Activated naive CD4-positive, alpha-beta T cell treated with anti-CD3 and anti-CD28 coated beads, Interleukin-2, amount 50 U/mL, for 72 hours (primary cell): ENCODE results near the gene STX16. TPM values are rescaled to one million over a fixed set of nuclear protein-coding genes. Genes with fewer than 3 reads are reported as not detected.
"Not testable (repeated sequence)": the region's sequence is repeated elsewhere in the genome, so short reads cannot be mapped to it uniquely, and the experiment has no call there.

Experiments used
- ATAC-seq, 2 donors: fragments of 150-1000 bp; cut with Tn5 transposase; 2 replicates each; pipeline ENCODE4 v1.10.0; 2021; ENCODE audit warnings: mild to moderate bottlenecking in 2 of 2, moderate library complexity in 2 of 2
- DNase-seq, 2 donors: peaks; one replicate each; pipeline ENCODE4 v3.0.0; 2021 to 2022; ENCODE audit warnings: low spot score in 2 of 2
- H3K27ac Mint-ChIP-seq, 2 donors: one replicate each; pipeline ENCODE4 v1.8.0; 2022; ENCODE audit warnings: mild to moderate bottlenecking in 2 of 2, mixed read lengths in 2 of 2
- H3K36me3 Mint-ChIP-seq, 2 donors: one replicate each; pipeline ENCODE4 v1.8.0; 2022; ENCODE audit warnings: mixed read lengths in 2 of 2
- H3K9me3 Mint-ChIP-seq, 2 donors: one replicate each; pipeline ENCODE4 v1.8.0; 2022; ENCODE audit warnings: mixed read lengths in 2 of 2
- total RNA-seq, 2 donors: library from RNA; stranded (reverse); gene quantifications; one replicate each; pipeline ENCODE4 v1.2.3, GENCODE V29; 2022

The STX16 gene
- total RNA-seq, 2 donors from 2014 or later, result 130 to 135 TPM

- not testable (repeated sequence) for H3K9me3 Mint-ChIP-seq, ATAC-seq, H3K27ac Mint-ChIP-seq, H3K36me3 Mint-ChIP-seq, DNase-seq
Observed at GRCh38 chr20:58642896-58643295, 8.2 kb upstream of the STX16 start.

DNA sequence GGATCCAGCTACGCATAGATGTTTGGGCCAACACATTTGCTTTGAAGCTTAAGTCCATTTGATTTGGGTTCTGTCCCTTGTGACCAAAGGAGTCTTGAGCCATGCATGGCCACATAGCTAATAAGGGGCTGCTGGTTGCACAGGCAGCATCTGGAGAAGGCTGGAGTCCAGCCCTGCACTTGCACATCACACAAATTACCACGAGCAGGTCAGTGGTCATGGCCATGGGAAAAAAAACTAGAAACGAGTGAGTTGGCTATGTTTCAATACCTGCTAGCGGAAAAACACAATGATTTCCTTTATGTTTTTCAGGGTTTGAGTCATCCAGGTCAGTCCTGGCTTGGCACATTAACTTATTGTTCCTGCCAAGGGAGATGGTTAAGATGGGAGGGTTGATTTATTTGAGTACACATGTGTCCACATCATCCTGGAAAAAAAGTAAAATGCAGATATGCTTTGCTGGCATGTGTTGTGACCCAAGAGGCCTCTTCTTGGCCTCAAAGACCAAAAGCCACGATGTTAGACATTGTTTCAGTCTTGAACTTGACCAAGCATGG is 5.6 kb upstream of the STX16 start:
- Mint-ChIP-seq H3K27ac (peak overlapping the region in 1 of 2 donors; percentile 8), H3K36me3 (no peaks in the 10 kb centered on the region), H3K9me3 (no peaks in the 10 kb centered on the region)
- ATAC-seq (peak in 1 of 2 donors; percentile 36), DNase-seq (peak in 1 of 2 donors; percentile 14)

DNA sequence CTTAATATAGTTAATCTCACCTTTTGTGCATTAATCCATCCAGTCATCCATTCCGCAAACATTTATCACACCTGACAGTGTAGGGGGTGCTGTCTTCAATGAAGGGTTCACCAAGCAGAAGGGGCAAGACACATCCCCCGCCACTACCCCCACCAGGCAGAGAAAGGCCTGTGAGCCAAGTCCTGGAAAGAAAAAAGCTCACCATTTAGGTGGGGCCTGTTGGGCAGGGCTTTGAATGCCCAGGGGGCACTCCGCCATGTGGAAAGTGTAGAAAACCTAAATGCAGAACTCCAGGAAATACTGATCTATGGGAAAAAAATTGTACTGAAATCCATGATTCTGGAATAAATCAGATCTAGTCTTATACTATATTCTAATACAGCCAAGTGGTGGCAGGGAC is 4.8 kb upstream of the STX16 start:
- DNase-seq (peak in 1 of 2 donors; percentile 20), ATAC-seq (no peak)
- Mint-ChIP-seq H3K9me3 (no peaks in the 10 kb centered on the region), H3K36me3 (peaks cover 5 to 7% of the 10 kb centered on the region in 2 donors), H3K27ac (no peak overlapping the region)

GRCh38 chr20:58646703-58647102 is 4.4 kb upstream of the STX16 start:
- H3K36me3 Mint-ChIP-seq, result peaks cover 10 to 12% of the 10 kb centered on the region in 2 donors
- ATAC-seq (no peak), DNase-seq (no peak)
- H3K9me3 Mint-ChIP-seq, result no peaks in the 10 kb centered on the region
- no peak overlapping the region for H3K27ac Mint-ChIP-seq

GRCh38 chr20:58647162-58647795 is 3.8 kb upstream of the STX16 start:
- ATAC-seq (no peak), DNase-seq (peak in 1 of 2 donors; percentile 18)
- Mint-ChIP-seq H3K36me3 (peaks cover 14 to 15% of the 10 kb centered on the region in 2 donors), H3K9me3 (no peaks in the 10 kb centered on the region), H3K27ac (no peak overlapping the region)

GRCh38 chr20:58647796-58648501 is 3.1 kb upstream of the STX16 start:
- ATAC-seq (no peak), DNase-seq (no peak)
- no peaks in the 10 kb centered on the region for H3K9me3 Mint-ChIP-seq
- no peak overlapping the region for H3K27ac Mint-ChIP-seq
- H3K36me3 Mint-ChIP-seq, result peaks cover 20 to 21% of the 10 kb centered on the region in 2 donors

- peak overlapping the region in 1 of 2 donors; percentile 75 for H3K27ac Mint-ChIP-seq
- not testable (repeated sequence) for DNase-seq
- H3K36me3 Mint-ChIP-seq, result peaks cover 25 to 26% of the 10 kb centered on the region in 2 donors
Observed at GRCh38 chr20:58648502-58648825, 2.6 kb upstream of the STX16 start.

GRCh38 chr20:58649288-58650180 is 1.5 kb upstream of the STX16 start:
- Mint-ChIP-seq H3K36me3 (peaks cover 25 to 26% of the 10 kb centered on the region in 2 donors), H3K27ac (peak overlapping the region; percentile 36 to 75), H3K9me3 (no peaks in the 10 kb centered on the region)
- ATAC-seq (no peak), DNase-seq (peak in 1 of 2 donors; percentile 53)

More at GRCh38 chr20:58648502-58648825, 2.6 kb upstream of the STX16 start:
- ATAC-seq, H3K9me3 Mint-ChIP-seq: not testable (repeated sequence)

GRCh38 chr20:58650181-58650775 is 805 bp upstream of the STX16 start:
- Mint-ChIP-seq H3K27ac (peak overlapping the region; percentile 100), H3K9me3 (no peaks in the 10 kb centered on the region), H3K36me3 (peaks cover 25 to 26% of the 10 kb centered on the region in 2 donors)
- peak; percentile 21 to 26 for ATAC-seq
- peak; percentile 43 to 71 for DNase-seq

GRCh38 chr20:58651559-58651945 is 469 bp downstream of the STX16 start:
- Mint-ChIP-seq H3K27ac (peak overlapping the region; percentile 100), H3K9me3 (no peaks in the 10 kb centered on the region), H3K36me3 (peaks cover 28 to 32% of the 10 kb centered on the region in 2 donors)
- DNase-seq (no peak), ATAC-seq (no peak)

GRCh38 chr20:58651946-58652605 is 993 bp downstream of the STX16 start:
- no peaks in the 10 kb centered on the region for H3K9me3 Mint-ChIP-seq
- H3K27ac Mint-ChIP-seq, result peak overlapping the region; percentile 100
- DNase-seq (peak; percentile 53 to 76), ATAC-seq (peak; percentile 62 to 68)
- H3K36me3 Mint-ChIP-seq, result peaks cover 28 to 34% of the 10 kb centered on the region in 2 donors

DNA sequence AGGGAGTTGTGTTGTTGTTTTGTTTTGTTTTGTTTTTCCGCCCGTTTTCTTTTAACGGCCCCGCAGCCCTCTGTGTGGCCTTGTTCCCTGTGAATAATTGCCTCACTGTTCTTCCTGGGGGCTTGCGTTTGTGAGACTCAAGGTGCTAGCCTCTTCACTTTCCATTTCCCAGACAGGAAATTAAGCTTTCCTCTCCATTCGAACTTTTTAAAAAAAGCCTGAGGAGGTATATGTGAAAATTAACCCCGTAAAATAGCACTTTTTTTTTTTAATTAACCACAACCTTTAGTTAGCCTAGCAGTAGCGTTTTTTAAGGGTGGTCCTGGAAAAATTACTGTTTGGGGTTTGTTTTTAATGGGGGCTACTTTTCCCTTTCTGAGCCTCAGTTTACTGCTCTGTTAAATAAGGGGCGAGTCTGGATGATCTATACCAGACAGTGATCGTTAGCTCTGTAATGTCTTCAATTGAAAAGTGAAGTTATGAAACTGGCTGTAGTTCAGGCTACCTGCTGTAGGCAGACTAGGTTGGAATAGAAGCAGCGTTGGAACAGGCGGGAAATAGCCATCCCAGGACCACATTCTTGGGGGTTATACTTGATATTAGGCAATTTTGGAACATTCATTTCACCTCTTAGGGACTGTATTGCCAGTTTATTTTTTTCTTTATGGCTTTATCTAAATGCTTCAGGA is 1.7 kb downstream of the STX16 start:
- ATAC-seq, result peak; percentile 1 to 6
- no peak for DNase-seq
- peaks cover 28 to 41% of the 10 kb centered on the region in 2 donors for H3K36me3 Mint-ChIP-seq
- no peaks in the 10 kb centered on the region for H3K9me3 Mint-ChIP-seq
- H3K27ac Mint-ChIP-seq, result peak overlapping the region; percentile 100

GRCh38 chr20:58654337-58654736 is 3.3 kb downstream of the STX16 start:
- H3K27ac Mint-ChIP-seq, result no peak overlapping the region
- no peaks in the 10 kb centered on the region for H3K9me3 Mint-ChIP-seq
- no peak for DNase-seq
- no peak for ATAC-seq
- peaks cover 28 to 51% of the 10 kb centered on the region in 2 donors for H3K36me3 Mint-ChIP-seq

DNA sequence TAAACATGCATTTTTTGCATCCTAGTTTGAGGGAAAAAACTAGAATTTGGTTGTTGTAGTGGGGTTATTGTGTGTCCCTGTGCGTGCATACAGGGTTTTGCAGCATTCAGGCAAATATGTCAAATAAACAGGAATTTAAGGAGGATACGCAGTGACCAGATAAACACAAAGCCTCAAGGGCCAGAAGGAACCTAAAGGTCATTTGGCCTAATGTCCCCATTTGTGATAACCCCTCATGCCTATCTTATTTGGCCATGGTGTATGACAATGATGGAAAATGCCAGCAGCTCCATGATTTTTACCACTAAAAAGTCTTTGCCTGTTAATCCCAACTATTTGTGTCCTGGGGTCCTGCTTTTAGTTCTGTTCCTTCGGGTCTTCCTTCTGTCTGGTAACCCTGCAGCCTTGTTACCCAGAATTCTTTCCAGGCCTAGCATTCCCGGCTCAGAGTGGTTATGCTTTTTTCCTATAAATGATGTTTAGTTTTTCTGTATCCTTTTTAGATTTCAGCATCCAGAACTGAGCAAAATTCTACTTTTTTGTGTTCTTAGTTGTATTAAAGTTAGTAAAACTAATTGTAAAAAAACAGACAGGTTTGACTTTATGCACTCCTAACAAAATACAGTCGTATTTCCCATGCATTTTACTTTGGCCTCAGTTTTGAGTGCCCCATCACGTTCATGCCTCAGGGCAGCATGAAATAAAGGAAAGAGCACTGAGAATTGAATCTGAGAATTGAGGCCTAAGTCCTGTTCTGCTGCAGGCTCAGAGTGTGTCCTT is 4.4 kb downstream of the STX16 start:
- DNase-seq (no peak), ATAC-seq (no peak)
- H3K36me3 Mint-ChIP-seq, result peaks cover 28 to 51% of the 10 kb centered on the region in 2 donors
- H3K27ac Mint-ChIP-seq, result peak overlapping the region; percentile 55 to 84
- H3K9me3 Mint-ChIP-seq, result no peaks in the 10 kb centered on the region

- DNase-seq (no peak), ATAC-seq (no peak)
- peaks cover 23 to 47% of the 10 kb centered on the region in 2 donors for H3K36me3 Mint-ChIP-seq
- no peaks in the 10 kb centered on the region for H3K9me3 Mint-ChIP-seq
- H3K27ac Mint-ChIP-seq, result peak overlapping the region; percentile 75 to 84
Observed at GRCh38 chr20:58656831-58657230, 5.7 kb downstream of the STX16 start.
